CD4-positive, alpha-beta T cell treated with Interleukin-12 subunit alpha and Interleukin-12 subunit beta, for 1 hour (primary cell): ENCODE data around the gene KIFAP3.
A peak's percentile ranks its signal among the peaks of the same experiment; 100 is the strongest.
"Not testable (repeated sequence)": the region's sequence is repeated elsewhere in the genome, so short reads cannot be mapped to it uniquely, and the experiment has no call there.

Source experiments
- DNase-seq: peaks from one replicate; pipeline ENCODE4 v3.0.0-alpha.2; 2020

Gene KIFAP3

DNA sequence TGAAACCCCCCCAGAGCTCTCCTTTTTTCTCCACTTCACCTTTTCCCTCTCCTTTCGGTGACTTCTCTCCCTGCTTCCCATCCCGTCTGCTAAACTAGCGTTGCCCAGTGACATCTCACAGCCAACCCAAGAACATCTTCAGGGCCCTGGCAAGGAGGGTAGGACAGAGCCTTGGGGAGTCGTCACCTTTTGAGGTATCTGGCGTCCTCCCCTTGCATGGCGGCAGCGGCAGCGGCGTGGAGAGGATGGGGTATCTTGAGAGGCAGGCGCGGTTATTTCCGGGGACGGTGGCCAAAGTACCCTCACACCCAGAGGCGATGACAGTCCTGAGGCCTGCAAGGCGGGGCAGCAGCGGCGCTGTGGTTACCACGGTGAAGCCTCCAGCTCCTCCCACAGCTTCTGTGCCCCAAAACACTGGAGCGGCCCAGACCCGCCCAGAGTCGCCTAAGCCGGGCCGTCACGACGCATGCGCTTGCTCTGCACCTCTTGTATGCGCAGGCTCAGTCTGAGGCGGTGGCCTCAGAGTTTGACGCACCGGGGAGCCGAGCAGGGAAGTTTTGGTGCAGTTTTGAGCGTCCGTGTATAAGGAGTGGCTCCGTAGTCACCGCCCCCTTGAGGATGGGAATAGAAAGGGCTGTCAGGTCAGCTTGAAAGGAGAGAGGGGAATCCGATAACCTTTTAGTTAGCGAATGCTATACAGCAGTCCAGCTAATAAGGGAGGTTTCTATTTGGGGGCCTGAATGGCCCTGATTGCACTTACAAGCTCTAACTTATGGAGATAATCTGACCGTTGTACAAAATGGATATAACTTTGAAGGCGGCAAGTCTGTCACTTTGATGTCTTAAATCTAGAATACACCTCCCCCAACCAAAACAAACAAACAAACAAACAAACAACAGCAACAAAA, at the start of gene KIFAP3:
Gene KIFAP3 (minus strand): TSS at position 446 of the 908 bp plus-strand sequence. CDS start 228 bp downstream, at position 218.
- DNase-seq: peak; percentile 97

- DNase-seq: no peak
Observed at GRCh38 chr1:170122366-170122765, 47.9 kb upstream of the KIFAP3 start.

DNA sequence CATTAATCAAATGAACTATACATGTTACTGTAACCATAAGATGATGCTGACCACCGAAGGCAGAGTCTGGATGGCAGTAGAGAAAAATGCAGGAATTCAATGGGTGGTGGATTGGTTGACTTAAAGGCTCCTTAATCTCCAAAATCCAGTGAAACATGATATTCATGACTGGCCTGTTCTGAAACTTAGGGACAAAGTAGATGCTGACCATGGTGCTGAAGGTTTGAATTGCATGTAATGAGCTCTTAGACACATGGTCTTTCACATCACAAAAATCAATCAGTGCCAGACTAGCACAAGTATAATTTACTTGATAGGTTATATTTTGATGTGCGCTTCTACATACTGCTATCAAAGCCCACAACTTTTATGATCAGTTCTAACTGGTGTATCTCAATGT, 40.4 kb upstream of the KIFAP3 start:
- no peak for DNase-seq

- not testable (repeated sequence) for DNase-seq
Observed at GRCh38 chr1:170113140-170113539, 38.6 kb upstream of the KIFAP3 start.

DNA sequence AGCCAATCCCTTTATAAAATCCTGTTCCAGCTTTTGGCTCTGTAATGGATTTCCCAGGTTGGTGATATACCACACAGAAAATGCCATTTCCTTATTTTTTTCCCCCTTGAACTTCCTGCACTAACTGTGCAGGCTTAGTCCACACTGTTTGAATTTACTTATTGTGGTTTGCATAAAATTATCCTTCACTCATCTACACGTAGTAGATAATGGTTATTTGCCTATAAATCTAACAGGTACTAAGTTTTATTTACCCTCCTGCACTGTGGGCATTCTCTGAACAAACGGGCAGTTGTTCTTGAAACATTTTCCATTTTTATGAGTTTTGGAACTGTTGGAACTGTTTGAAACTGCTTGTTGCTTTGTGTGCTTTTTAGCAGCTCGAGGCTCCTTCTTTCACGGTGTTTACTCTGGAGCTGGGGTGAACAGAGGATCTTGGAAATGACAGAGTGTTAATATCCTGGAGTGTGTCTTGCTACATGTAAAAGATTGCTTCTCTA, 23.0 kb upstream of the KIFAP3 start:
- DNase-seq: no peak

- no peak for DNase-seq
Observed at GRCh38 chr1:170096806-170097340, 22.4 kb upstream of the KIFAP3 start.

DNA sequence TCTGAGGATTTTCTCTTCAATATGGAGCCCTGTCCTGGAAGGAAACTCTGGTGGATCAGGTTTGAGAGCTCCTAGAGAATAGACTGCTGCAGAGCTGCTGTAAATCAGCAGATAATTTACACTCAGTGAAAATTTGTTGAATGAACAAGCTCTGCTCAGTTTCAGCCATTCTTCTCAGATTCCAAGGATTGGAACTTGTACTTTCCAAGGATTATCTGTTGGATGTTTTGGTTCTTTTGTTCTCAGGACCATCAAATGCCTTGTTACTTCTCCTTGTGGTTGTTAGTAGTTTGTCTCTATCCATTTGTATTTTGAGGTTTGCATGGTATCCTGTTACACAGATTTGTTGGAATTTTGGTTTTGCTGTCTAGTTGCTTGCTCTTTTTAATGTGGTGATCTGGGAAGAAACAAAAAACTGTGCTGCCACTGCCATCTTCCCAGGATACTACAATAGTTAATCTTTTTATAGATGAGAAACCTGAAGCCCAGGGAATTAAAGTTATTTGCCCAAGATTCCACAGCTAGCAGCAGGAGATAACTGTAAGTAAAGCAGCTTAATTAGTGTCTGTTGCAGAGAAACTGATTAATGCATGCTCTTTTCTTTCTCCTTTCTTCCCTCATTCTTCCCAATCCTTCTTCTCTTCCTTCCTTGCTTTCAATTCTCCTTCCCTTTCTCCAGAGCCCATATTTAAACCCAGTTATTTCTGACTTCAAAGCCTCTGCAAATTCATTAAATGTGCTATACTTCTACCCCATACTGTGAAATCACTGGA, 21.7 kb upstream of the KIFAP3 start:
- no peak for DNase-seq

DNA sequence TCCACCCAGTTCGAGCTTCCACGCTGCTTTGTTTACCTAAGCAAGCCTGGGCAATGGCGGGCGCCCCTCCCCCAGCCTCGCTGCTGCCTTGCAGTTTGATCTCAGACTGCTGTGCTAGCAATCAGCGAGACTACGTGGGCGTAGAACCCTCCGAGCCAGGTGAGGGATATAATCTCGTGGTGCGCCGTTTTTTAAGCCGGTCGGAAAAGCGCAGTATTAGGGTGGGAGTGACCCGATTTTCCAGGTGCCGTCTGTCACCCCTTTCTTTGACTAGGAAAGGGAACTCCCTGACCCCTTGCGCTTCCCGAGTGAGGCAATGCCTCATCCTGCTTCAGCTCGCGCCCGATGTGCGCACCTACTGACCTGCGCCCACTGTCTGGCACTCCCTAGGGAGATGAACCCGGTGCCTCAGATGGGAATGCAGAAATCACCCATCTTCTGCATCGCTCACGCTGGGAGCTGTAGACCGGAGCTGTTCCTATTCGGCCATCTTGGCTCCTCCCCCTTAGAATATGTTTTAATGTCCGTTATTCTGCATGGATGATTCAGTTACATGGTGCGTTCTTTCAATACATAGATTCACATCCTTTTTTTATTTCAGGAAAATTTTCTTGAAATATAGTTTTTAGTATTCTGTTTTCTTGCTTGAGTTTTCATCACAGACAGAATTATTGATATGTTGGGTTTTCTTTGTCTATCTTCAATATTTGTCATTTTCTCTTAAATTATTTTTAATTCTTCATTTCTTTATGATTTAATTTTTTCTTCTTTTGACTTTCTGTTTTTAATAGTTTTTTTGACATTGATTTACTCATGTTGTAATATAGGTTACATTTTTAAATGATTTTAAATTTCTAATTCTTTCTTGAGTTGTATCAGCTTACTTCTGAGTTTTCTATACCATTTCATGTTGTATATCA, 20.5 kb upstream of the KIFAP3 start:
- DNase-seq: not testable (repeated sequence)

- DNase-seq: no peak
Observed at GRCh38 chr1:170086399-170087032, 12.0 kb upstream of the KIFAP3 start.

DNA sequence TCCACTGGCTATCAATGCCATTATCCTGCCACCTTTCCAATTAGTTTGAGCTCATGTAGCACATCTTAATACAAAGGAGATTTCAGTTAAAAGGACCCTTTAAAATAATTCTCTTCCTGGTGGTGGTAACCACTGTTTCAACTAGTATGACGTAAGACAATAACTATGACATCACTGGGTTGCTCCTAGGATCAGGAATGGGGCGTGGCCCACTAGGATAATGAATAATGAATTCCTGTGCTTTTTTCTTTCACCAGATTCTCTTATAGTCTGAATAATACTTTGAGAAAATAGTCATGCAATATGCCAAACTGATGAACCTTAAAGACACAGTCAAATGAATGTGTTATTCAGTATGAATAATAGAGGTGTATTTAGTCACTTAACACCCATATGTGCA, 10.6 kb upstream of the KIFAP3 start:
- no peak for DNase-seq

- no peak for DNase-seq
Observed at GRCh38 chr1:170078610-170079189, 4.2 kb upstream of the KIFAP3 start.

DNA sequence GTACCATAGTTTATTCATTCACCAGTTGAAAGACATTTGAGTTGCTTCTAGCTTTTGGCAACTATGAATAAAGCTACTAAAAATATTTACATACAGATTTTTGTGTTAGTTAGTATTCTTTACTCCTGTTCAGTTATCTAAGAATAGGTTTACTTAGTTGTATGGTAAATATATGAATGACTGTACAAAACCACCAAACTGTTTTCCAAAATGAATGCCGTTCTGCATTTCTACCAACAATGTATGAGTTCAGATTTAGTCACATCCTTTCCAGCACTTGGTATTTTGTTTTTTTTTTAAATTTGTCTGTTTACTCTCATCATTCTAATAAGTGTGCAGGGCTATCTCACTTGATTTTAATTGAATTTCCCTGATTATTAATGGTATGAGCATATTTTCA, 3.4 kb upstream of the KIFAP3 start:
- DNase-seq: no peak

DNA sequence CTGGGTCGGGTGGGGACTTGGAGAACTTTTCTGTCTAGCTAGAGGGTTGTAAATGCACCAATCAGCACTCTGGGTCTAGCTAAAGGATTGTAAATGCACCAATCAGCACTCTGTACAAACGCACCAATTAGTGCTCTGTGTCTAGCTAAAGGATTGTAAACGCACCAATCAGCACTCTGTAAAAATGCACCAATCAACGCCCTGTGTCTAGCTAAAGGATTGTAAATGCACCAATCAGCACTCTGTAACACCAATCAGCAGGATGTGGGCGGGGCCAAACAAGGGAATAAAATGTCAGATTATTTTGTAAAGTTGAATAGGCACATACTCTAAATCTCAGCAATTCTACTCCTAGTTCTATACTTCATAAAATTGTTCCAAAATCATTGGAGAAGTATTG, 2.5 kb upstream of the KIFAP3 start:
- DNase-seq: peak; percentile 11

GRCh38 chr1:170076199-170076598, 1.7 kb upstream of the KIFAP3 start:
- no peak for DNase-seq

DNA sequence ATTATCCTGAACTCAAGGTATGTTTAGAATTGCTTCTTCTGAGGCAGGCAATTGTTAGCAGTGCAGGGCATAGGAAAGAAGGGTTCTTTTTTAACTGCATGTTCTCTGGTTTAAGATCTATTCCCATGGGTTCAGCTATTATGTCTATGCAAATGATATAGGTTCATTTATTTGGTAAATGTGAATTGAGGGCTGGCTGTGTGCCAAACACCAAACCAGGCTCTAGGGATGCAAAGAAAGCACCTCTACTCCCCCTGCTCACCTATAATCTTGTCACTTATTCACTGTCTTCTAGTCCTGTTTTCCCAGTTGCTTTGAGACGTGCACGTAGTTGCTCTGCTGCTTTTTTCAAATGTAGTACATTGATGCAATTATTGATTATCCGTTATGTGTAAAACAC, 691 bp upstream of the KIFAP3 start:
- DNase-seq: no peak

DNA sequence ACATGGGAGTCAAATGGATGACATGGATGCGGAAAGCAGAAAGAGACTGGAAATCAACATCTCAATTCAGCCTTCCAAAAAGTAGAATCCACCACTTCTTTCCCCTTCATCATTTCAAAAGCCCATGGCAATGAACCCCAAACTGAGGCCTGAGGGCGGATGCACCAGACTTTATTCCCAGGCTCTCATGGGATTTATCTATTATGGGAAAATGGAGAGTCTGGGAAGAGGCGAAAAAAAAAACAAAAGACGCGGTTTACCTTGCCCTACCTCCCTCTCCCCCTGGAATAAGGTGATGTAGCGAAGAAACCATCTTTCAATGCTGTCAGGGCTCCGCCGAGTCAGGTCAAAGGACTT, 624 bp downstream of the KIFAP3 start:
- no peak for DNase-seq

- no peak for DNase-seq
Observed at GRCh38 chr1:170071378-170071777, 3.1 kb downstream of the KIFAP3 start.

DNA sequence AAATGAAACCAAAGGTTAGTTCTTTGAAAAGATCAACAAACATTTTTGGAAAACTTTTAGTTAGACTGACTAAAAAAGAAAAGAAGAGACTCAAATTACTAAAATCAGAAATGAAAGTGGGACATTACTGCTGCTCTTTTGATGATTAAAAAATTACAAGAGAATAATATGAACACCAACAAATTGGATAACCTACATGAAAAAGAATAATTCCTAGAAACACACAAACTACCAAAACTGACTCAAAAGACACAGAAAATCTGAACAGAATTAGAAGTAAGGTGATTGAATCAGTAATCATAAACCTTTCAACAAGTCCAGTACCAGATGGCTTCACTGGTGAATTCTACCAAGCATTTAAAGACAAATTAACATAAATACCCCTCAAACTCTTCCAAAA, 5.6 kb downstream of the KIFAP3 start:
- DNase-seq: no peak

GRCh38 chr1:170067253-170067819, 7.2 kb downstream of the KIFAP3 start:
- DNase-seq: no peak

GRCh38 chr1:170064821-170065220, 9.7 kb downstream of the KIFAP3 start:
- no peak for DNase-seq

DNA sequence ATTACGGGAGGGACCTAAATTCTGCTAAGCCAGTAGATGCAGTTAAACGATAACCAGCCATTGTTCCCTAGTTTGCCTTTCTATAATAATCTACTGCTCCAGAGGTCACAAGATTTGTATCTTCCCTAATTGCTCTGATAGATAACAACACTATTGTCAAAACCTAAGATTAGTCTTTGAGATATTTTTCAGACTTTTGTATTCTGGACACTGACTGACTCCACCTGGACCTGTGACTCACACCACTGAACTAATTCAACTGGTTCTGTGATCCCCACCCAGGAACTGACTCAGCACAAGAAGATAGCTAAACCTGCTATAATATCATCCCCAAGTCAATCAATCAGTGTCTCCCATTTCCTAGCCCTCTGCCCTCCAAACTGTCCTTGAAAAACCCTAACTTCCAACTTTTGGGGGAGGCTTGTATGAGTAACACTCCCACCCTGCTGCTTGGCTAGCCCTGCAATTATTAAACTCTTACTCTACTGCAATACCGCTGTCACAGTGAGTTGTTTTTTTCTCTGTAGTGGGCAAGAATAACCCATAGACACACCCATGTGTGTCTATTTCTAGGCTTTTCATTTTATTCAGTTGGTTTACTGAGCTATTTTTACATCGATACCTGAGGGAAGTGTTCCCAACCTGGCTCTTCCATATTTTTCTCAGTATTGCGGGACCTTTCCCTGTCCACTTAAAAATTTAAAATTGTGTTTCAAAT, 11.2 kb downstream of the KIFAP3 start:
- DNase-seq: no peak
